Prostate gland (tissue), 2 donors: Measurements from ENCODE around the gene ADGRL3.

Source experiments
- POLR2A ChIP-seq: fragments of 450-650 bp; IDR thresholded peaks from one replicate; pipeline ENCODE4 v1.6.1; 2016; ENCODE audit warnings: antibody characterized with exemption, mild to moderate bottlenecking
- POLR2AphosphoS5 ChIP-seq: sonication (generic); formaldehyde crosslinking; IDR thresholded peaks from one replicate; pipeline ENCODE4 v1.6.1; 2017; ENCODE audit warnings: antibody characterized with exemption
- TF ChIP-seq, protein P1 (sequence below), 4 experiments: fragments of 200-600 bp in 2 of 4; fragments of 450-650 bp in 2 of 4; sonication (generic) in 2 of 4; IDR thresholded peaks; 1 replicate in 3 of 4; 2 replicates in 1 of 4; pipeline ENCODE4 v1.5.1; 2016 to 2019; ENCODE audit warnings: antibody characterized with exemption in 4 of 4, mild to moderate bottlenecking in 2 of 4, moderate library complexity in 2 of 4

DNA sequence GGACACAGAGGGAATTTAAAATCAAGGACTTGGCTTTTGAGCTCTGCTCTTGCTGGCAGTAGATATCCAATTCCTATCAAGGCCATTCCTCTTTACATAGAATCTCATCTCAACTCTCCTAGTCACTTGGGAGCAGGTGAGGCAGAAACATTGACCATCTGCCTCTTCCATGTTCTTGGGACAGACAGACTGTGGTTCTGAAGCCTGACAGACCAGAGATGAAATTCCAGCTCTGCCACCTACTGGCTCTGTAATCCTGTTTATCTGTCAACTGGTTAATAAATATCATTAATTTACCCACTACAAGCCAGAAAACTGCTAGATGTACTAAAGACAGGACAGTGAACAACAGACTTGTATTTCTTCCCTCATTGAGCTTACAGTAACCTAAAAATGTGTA is 300.8 kb downstream of the ADGRL3 start:
- TF ChIP-seq, protein P1, sequence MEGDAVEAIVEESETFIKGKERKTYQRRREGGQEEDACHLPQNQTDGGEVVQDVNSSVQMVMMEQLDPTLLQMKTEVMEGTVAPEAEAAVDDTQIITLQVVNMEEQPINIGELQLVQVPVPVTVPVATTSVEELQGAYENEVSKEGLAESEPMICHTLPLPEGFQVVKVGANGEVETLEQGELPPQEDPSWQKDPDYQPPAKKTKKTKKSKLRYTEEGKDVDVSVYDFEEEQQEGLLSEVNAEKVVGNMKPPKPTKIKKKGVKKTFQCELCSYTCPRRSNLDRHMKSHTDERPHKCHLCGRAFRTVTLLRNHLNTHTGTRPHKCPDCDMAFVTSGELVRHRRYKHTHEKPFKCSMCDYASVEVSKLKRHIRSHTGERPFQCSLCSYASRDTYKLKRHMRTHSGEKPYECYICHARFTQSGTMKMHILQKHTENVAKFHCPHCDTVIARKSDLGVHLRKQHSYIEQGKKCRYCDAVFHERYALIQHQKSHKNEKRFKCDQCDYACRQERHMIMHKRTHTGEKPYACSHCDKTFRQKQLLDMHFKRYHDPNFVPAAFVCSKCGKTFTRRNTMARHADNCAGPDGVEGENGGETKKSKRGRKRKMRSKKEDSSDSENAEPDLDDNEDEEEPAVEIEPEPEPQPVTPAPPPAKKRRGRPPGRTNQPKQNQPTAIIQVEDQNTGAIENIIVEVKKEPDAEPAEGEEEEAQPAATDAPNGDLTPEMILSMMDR (IDR thresholded peaks at IDR 0.05) = peak in 1 of 4 experiments; percentile 8
- no peak for TF ChIP-seq POLR2A
- no peak for TF ChIP-seq POLR2AphosphoS5
